Measurements from ENCODE around the gene CFP. TPM values are rescaled to one million over a fixed set of nuclear protein-coding genes. Genes with fewer than 3 reads are reported as not detected.

Gene CFP
- total RNA-seq, 1 experiment from 2014 or later: 1.3 TPM

DNA sequence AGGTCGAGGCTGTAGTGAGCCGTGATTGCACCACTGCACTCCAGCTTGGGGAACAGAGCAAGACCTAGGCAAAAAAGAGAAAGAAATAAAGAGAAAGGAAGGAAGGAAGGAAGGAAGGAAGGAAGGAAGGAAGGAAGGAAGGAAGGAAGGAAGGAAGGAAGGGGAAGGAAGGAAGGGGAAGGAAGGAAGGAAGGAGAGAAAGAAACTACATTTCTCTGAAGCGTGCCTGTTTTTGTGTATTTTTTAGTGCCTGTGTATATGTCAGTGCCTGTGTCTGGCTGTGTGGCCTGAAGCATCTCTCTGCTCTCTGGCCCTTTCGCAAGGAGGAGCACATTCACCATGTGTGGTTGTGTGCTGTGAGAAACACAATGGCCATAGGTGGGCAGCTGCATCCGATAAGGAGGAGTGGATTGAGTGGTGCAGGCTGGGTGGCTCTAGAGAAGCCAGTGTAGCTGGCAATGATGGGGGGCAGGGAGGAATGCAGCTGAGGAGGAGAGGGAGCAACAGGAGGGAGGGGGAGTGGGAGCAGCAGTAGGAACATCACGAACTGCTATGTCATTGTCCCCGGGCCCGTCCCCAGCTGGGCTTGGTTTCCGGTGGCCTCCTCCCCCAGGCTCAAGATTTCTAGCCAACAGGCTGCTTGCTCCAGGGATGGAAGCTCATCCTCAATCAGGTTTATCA, 21.5 kb downstream of the CFP start:
- Histone ChIP-seq H3K27me3 (ENCODE audit: insufficient read depth, low read length) (no peaks in the 10 kb centered on the region), H3K4me1 (ENCODE audit: control insufficient read depth in 1 of 2, insufficient read depth in 2 of 2, low read length in 2 of 2) (no peaks in the 10 kb centered on the region), H3K4me3 (replicated peaks in 1 of 2; ENCODE audit: low read depth in 1 of 2, low read length in 2 of 2) (no peak overlapping the region), H3K9me3 (ENCODE audit: control insufficient read depth in 1 of 2, insufficient read depth in 1 of 2, low read depth in 1 of 2, low read length in 2 of 2) (no peaks in the 10 kb centered on the region), H3K4me2 (ENCODE audit: low read length) (no peak overlapping the region), H3K36me3 (ENCODE audit: control insufficient read depth in 1 of 2, insufficient read depth in 2 of 2, low read length in 2 of 2) (no peaks in the 10 kb centered on the region), H2AFZ (ENCODE audit: low read depth, low read length, poor library complexity, severe bottlenecking) (no peak overlapping the region), H4K20me1 (ENCODE audit: insufficient read depth) (no peaks in the 10 kb centered on the region), H3K79me2 (ENCODE audit: insufficient read depth, low read length) (no peaks in the 10 kb centered on the region), H3K9ac (ENCODE audit: low read length) (no peak overlapping the region), H3K9me2 (ENCODE audit: insufficient read depth) (no peaks in the 10 kb centered on the region), H3K27ac (ENCODE audit: low read depth, low read length) (no peak overlapping the region)
- POLR2A ChIA-PET: no interaction called here
- ATAC-seq (no peak), DNase-seq (ENCODE audit: low read depth, low spot score) (no peak)
- CTCF ChIA-PET: no interaction called here
- TF ChIP-seq CEBPB (IDR thresholded peaks at IDR 0.05; ENCODE audit: low read depth) (no peak), MAX (IDR thresholded peaks at IDR 0.05) (no peak), TCF7L2 (IDR thresholded peaks at IDR 0.05; ENCODE audit: borderline replicate concordance, extremely low read depth, insufficient read depth, insufficient read length) (no peak), EZH2phosphoT487 (IDR thresholded peaks at IDR 0.05; ENCODE audit: borderline replicate concordance) (no peak), RAD21 (IDR thresholded peaks at IDR 0.05; ENCODE audit: low read depth) (no peak)
- intact Hi-C loops (cut with micrococcal nuclease): no loop called here
- no TSS peak for BruUV-seq (replicated peaks)
- RAD21 ChIA-PET (ENCODE audit: low non-redundant PET in 1 of 2, low total read pairs in 2 of 2, uncharacterized antibody in 2 of 2, unreplicated experiment in 2 of 2): no interaction called here

DNA sequence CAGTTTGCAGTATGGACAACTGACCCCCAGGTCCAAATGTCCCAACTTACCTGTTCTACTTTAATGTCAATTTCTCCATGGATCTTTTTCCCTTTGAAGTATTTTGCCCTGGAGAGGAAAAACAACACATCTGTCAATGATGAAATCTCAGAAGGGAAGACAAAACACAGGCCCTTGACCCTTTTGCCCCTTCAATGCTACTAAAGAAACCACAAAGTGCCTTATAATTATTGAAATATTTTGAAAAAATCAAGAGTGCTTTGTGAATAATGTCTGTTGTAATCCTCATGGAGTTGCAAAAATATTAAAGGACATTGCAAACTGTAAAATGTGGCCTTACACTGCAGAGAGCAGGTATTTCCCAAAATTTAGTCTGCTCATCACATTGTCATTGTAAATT, 22.6 kb downstream of the CFP start:
- ChIA-PET POLR2A (no interaction called here), CTCF (no interaction called here), RAD21 (ENCODE audit: low non-redundant PET in 1 of 2, low total read pairs in 2 of 2, uncharacterized antibody in 2 of 2, unreplicated experiment in 2 of 2) (no interaction called here)
- no TSS peak for BruUV-seq (replicated peaks)
- H3K4me3 ChIP-seq (replicated peaks in 1 of 2; ENCODE audit: low read depth in 1 of 2, low read length in 2 of 2): no peak overlapping the region
- no peak overlapping the region for H3K9ac ChIP-seq (ENCODE audit: low read length)
- no peaks in the 10 kb centered on the region for H3K9me3 ChIP-seq (ENCODE audit: control insufficient read depth in 1 of 2, insufficient read depth in 1 of 2, low read depth in 1 of 2, low read length in 2 of 2)
- H4K20me1 ChIP-seq (ENCODE audit: insufficient read depth): no peaks in the 10 kb centered on the region
- no peaks in the 10 kb centered on the region for H3K9me2 ChIP-seq (ENCODE audit: insufficient read depth)
- no peaks in the 10 kb centered on the region for H3K36me3 ChIP-seq (ENCODE audit: control insufficient read depth in 1 of 2, insufficient read depth in 2 of 2, low read length in 2 of 2)
- H3K4me2 ChIP-seq (ENCODE audit: low read length): no peak overlapping the region
- no peak overlapping the region for H3K27ac ChIP-seq (ENCODE audit: low read depth, low read length)
- H2AFZ ChIP-seq (ENCODE audit: low read depth, low read length, poor library complexity, severe bottlenecking): no peak overlapping the region
- ATAC-seq: no peak
- no peak for DNase-seq (ENCODE audit: low read depth, low spot score)
- intact Hi-C loops (cut with micrococcal nuclease): no loop called here
- no peaks in the 10 kb centered on the region for H3K4me1 ChIP-seq (ENCODE audit: control insufficient read depth in 1 of 2, insufficient read depth in 2 of 2, low read length in 2 of 2)
- H3K27me3 ChIP-seq (ENCODE audit: insufficient read depth, low read length): no peaks in the 10 kb centered on the region
- no peaks in the 10 kb centered on the region for H3K79me2 ChIP-seq (ENCODE audit: insufficient read depth, low read length)
- TF ChIP-seq SIN3A (IDR thresholded peaks at IDR 0.05; ENCODE audit: low read depth): no peak
- TF ChIP-seq SP1 (IDR thresholded peaks at IDR 0.05; ENCODE audit: low read depth): no peak
- no peak for TF ChIP-seq SRF (IDR thresholded peaks at IDR 0.05; ENCODE audit: low read depth)
- TF ChIP-seq CEBPB (IDR thresholded peaks at IDR 0.05; ENCODE audit: low read depth): no peak
- TF ChIP-seq RAD21 (IDR thresholded peaks at IDR 0.05; ENCODE audit: low read depth): no peak
- no peak for TF ChIP-seq ZFX (IDR thresholded peaks at IDR 0.05)
- no peak for TF ChIP-seq EZH2 (IDR thresholded peaks at IDR 0.05)
- TF ChIP-seq EZH2phosphoT487 (IDR thresholded peaks at IDR 0.05; ENCODE audit: borderline replicate concordance): no peak
- TF ChIP-seq MAX (IDR thresholded peaks at IDR 0.05): no peak
- TF ChIP-seq EGR1 (IDR thresholded peaks at IDR 0.05; ENCODE audit: low read depth): no peak
- TF ChIP-seq, protein P1, sequence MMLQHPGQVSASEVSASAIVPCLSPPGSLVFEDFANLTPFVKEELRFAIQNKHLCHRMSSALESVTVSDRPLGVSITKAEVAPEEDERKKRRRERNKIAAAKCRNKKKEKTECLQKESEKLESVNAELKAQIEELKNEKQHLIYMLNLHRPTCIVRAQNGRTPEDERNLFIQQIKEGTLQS (IDR thresholded peaks at IDR 0.05): no peak
- TF ChIP-seq TCF7L2 (IDR thresholded peaks at IDR 0.05; ENCODE audit: borderline replicate concordance, extremely low read depth, insufficient read depth, insufficient read length): no peak
- TF ChIP-seq, protein P2, sequence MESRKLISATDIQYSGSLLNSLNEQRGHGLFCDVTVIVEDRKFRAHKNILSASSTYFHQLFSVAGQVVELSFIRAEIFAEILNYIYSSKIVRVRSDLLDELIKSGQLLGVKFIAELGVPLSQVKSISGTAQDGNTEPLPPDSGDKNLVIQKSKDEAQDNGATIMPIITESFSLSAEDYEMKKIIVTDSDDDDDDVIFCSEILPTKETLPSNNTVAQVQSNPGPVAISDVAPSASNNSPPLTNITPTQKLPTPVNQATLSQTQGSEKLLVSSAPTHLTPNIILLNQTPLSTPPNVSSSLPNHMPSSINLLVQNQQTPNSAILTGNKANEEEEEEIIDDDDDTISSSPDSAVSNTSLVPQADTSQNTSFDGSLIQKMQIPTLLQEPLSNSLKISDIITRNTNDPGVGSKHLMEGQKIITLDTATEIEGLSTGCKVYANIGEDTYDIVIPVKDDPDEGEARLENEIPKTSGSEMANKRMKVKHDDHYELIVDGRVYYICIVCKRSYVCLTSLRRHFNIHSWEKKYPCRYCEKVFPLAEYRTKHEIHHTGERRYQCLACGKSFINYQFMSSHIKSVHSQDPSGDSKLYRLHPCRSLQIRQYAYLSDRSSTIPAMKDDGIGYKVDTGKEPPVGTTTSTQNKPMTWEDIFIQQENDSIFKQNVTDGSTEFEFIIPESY (IDR thresholded peaks at IDR 0.05; ENCODE audit: extremely low read depth, insufficient replicate concordance, low read length): no peak
- TF ChIP-seq, protein P3, sequence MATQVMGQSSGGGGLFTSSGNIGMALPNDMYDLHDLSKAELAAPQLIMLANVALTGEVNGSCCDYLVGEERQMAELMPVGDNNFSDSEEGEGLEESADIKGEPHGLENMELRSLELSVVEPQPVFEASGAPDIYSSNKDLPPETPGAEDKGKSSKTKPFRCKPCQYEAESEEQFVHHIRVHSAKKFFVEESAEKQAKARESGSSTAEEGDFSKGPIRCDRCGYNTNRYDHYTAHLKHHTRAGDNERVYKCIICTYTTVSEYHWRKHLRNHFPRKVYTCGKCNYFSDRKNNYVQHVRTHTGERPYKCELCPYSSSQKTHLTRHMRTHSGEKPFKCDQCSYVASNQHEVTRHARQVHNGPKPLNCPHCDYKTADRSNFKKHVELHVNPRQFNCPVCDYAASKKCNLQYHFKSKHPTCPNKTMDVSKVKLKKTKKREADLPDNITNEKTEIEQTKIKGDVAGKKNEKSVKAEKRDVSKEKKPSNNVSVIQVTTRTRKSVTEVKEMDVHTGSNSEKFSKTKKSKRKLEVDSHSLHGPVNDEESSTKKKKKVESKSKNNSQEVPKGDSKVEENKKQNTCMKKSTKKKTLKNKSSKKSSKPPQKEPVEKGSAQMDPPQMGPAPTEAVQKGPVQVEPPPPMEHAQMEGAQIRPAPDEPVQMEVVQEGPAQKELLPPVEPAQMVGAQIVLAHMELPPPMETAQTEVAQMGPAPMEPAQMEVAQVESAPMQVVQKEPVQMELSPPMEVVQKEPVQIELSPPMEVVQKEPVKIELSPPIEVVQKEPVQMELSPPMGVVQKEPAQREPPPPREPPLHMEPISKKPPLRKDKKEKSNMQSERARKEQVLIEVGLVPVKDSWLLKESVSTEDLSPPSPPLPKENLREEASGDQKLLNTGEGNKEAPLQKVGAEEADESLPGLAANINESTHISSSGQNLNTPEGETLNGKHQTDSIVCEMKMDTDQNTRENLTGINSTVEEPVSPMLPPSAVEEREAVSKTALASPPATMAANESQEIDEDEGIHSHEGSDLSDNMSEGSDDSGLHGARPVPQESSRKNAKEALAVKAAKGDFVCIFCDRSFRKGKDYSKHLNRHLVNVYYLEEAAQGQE (IDR thresholded peaks at IDR 0.05; ENCODE audit: low read depth): no peak
